HEK293 (cell line): ENCODE data around the gene PPM1N.

Source experiments
- PRDM1 ChIP-seq: fragments of 450-650 bp; formaldehyde crosslinking; IDR thresholded peaks from 2 replicates; pipeline ENCODE4; 2016; ENCODE audit warnings: missing biosample characterization, missing genetic modification characterization
- SP2 ChIP-seq: fragments of 450-650 bp; formaldehyde crosslinking; IDR thresholded peaks from 2 replicates; pipeline ENCODE4 v1.5.1; 2016; ENCODE audit warnings: missing biosample characterization, missing genetic modification characterization
- ZNF202 ChIP-seq: fragments of 450-650 bp; formaldehyde crosslinking; IDR thresholded peaks from 2 replicates; pipeline ENCODE4 v1.5.1; 2016; ENCODE audit warnings: missing biosample characterization, missing genetic modification characterization, borderline replicate concordance
- ZNF221 ChIP-seq: fragments of 450-650 bp; formaldehyde crosslinking; IDR thresholded peaks from 2 replicates; pipeline ENCODE4 v1.5.1; 2017; ENCODE audit warnings: missing biosample characterization, missing genetic modification characterization, borderline replicate concordance
- ZNF274 ChIP-seq, 2 experiments: fragments of 200-500 bp in 1 of 2; fragments of 450-650 bp in 1 of 2; sonication (Bioruptor generic) in 1 of 2; formaldehyde crosslinking in 1 of 2; IDR thresholded peaks; 2 replicates each; pipeline versions ENCODE4 v1.5.1 to v1.6.1; 2014 to 2016; ENCODE audit warnings: borderline replicate concordance in 1 of 2, inconsistent platforms in 1 of 2, low read length in 1 of 2, missing biosample characterization in 1 of 2, missing genetic modification characterization in 1 of 2
- ZNF510 ChIP-seq: fragments of 450-650 bp; formaldehyde crosslinking; IDR thresholded peaks from 2 replicates; pipeline ENCODE4 v1.5.1; 2018; ENCODE audit warnings: mild to moderate bottlenecking, missing genetic modification characterization, missing biosample characterization; ENCODE audit not compliant: insufficient replicate concordance
- ZNF670 ChIP-seq: fragments of 450-650 bp; formaldehyde crosslinking; IDR thresholded peaks from 2 replicates; pipeline ENCODE4 v1.5.1; 2016; ENCODE audit warnings: missing biosample characterization, missing genetic modification characterization, low read depth
- TF ChIP-seq, protein P1 (sequence below): fragments of 450-650 bp; formaldehyde crosslinking; IDR thresholded peaks from 2 replicates; pipeline ENCODE4 v1.5.1; 2016; ENCODE audit warnings: missing biosample characterization, missing genetic modification characterization
- TF ChIP-seq, protein P2 (sequence below): fragments of 450-650 bp; formaldehyde crosslinking; IDR thresholded peaks from 2 replicates; pipeline ENCODE4 v1.5.1; 2016; ENCODE audit warnings: missing biosample characterization, missing genetic modification characterization
- TF ChIP-seq, protein P3 (sequence below): fragments of 450-650 bp; formaldehyde crosslinking; IDR thresholded peaks from 2 replicates; pipeline ENCODE4 v1.5.1; 2016; ENCODE audit warnings: missing biosample characterization, missing genetic modification characterization
- TF ChIP-seq, protein P4 (sequence below): fragments of 450-650 bp; formaldehyde crosslinking; IDR thresholded peaks from 2 replicates; pipeline ENCODE4 v1.5.1; 2016; ENCODE audit warnings: missing biosample characterization, missing genetic modification characterization

DNA sequence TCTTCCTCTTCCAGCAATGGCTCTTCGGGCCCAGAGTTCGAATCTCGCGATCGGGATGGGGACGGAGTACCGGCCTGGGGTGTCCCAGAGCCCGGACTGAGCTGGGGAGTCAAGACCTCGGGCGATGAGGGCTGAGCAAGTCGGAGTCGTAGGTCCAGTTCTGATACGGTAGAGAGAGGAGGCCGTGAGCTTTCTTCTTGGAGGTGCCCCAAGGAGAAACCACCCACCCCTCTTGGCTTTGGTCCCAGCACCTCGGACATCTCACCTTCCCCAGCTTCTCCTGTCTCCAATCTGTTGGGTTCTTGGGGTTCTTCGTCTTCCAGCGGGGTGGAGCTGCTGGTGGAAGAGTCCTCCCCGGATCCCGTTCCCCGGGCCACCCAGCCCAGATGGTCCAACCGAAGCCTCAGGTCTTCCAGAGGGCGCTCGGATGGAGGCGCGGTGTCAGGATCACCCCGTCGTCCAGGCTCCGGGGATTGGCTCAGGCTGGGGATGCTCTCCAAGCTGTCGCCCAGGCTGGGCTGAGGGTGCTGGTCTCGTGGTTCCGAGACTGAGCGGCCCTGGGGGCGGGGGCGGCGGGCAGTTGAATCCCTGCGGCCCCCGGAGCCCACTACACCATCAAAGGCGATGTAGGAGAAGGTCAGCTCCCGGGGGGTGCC lies 3.9 kb upstream of the PPM1N start:
- TF ChIP-seq, protein P1, sequence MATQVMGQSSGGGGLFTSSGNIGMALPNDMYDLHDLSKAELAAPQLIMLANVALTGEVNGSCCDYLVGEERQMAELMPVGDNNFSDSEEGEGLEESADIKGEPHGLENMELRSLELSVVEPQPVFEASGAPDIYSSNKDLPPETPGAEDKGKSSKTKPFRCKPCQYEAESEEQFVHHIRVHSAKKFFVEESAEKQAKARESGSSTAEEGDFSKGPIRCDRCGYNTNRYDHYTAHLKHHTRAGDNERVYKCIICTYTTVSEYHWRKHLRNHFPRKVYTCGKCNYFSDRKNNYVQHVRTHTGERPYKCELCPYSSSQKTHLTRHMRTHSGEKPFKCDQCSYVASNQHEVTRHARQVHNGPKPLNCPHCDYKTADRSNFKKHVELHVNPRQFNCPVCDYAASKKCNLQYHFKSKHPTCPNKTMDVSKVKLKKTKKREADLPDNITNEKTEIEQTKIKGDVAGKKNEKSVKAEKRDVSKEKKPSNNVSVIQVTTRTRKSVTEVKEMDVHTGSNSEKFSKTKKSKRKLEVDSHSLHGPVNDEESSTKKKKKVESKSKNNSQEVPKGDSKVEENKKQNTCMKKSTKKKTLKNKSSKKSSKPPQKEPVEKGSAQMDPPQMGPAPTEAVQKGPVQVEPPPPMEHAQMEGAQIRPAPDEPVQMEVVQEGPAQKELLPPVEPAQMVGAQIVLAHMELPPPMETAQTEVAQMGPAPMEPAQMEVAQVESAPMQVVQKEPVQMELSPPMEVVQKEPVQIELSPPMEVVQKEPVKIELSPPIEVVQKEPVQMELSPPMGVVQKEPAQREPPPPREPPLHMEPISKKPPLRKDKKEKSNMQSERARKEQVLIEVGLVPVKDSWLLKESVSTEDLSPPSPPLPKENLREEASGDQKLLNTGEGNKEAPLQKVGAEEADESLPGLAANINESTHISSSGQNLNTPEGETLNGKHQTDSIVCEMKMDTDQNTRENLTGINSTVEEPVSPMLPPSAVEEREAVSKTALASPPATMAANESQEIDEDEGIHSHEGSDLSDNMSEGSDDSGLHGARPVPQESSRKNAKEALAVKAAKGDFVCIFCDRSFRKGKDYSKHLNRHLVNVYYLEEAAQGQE (tag by site-specific recombination), result no peak
- TF ChIP-seq, protein P2, sequence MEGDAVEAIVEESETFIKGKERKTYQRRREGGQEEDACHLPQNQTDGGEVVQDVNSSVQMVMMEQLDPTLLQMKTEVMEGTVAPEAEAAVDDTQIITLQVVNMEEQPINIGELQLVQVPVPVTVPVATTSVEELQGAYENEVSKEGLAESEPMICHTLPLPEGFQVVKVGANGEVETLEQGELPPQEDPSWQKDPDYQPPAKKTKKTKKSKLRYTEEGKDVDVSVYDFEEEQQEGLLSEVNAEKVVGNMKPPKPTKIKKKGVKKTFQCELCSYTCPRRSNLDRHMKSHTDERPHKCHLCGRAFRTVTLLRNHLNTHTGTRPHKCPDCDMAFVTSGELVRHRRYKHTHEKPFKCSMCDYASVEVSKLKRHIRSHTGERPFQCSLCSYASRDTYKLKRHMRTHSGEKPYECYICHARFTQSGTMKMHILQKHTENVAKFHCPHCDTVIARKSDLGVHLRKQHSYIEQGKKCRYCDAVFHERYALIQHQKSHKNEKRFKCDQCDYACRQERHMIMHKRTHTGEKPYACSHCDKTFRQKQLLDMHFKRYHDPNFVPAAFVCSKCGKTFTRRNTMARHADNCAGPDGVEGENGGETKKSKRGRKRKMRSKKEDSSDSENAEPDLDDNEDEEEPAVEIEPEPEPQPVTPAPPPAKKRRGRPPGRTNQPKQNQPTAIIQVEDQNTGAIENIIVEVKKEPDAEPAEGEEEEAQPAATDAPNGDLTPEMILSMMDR (tag by site-specific recombination), result no peak
- TF ChIP-seq ZNF510 (tag by site-specific recombination) (no peak), ZNF274 (IDR thresholded peaks at IDR 0.05; ENCODE audit: low read length) (no peak), ZNF274 (tag by site-specific recombination; IDR thresholded peaks at IDR 0.05; ENCODE audit: borderline replicate concordance) (no peak), ZNF221 (tag by site-specific recombination) (no peak), ZNF670 (tag by site-specific recombination) (no peak), ZNF202 (tag by site-specific recombination) (no peak), PRDM1 (tag by site-specific recombination) (no peak), SP2 (no peak)
- TF ChIP-seq, protein P3, sequence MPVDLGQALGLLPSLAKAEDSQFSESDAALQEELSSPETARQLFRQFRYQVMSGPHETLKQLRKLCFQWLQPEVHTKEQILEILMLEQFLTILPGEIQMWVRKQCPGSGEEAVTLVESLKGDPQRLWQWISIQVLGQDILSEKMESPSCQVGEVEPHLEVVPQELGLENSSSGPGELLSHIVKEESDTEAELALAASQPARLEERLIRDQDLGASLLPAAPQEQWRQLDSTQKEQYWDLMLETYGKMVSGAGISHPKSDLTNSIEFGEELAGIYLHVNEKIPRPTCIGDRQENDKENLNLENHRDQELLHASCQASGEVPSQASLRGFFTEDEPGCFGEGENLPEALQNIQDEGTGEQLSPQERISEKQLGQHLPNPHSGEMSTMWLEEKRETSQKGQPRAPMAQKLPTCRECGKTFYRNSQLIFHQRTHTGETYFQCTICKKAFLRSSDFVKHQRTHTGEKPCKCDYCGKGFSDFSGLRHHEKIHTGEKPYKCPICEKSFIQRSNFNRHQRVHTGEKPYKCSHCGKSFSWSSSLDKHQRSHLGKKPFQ (tag by site-specific recombination), result no peak
- TF ChIP-seq, protein P4, sequence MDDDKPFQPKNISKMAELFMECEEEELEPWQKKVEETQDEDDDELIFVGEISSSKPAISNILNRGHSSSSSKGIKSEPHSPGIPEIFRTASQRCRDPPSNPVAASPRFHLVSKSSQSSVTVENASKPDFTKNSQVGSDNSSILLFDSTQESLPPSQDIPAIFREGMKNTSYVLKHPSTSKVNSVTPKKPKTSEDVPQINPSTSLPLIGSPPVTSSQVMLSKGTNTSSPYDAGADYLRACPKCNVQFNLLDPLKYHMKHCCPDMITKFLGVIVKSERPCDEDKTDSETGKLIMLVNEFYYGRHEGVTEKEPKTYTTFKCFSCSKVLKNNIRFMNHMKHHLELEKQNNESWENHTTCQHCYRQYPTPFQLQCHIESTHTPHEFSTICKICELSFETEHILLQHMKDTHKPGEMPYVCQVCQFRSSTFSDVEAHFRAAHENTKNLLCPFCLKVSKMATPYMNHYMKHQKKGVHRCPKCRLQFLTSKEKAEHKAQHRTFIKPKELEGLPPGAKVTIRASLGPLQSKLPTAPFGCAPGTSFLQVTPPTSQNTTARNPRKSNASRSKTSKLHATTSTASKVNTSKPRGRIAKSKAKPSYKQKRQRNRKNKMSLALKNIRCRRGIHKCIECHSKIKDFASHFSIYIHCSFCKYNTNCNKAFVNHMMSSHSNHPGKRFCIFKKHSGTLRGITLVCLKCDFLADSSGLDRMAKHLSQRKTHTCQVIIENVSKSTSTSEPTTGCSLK, result no peak
